ENCODE measurements around the gene ATP1A4.

Gene ATP1A4

GRCh38 chr1:160178731-160179130, 27.3 kb downstream of the ATP1A4 start:
- DNase-seq, result no peak

- no peak for DNase-seq
Measured at GRCh38 chr1:160179336-160179735, 27.9 kb downstream of the ATP1A4 start.

GRCh38 chr1:160186246-160186645, 34.8 kb downstream of the ATP1A4 start:
- peak; percentile 7 for DNase-seq

GRCh38 chr1:160186729-160187128, 35.3 kb downstream of the ATP1A4 start:
- DNase-seq, result peak; percentile 15

- peak; percentile 4 for DNase-seq
Measured at GRCh38 chr1:160187407-160187806, 36.0 kb downstream of the ATP1A4 start.

GRCh38 chr1:160188341-160188740, 36.9 kb downstream of the ATP1A4 start:
- DNase-seq, result peak; percentile 8

- DNase-seq, result peak; percentile 74
Measured at GRCh38 chr1:160189649-160190625, 38.5 kb downstream of the ATP1A4 start, which contains the start of gene CASQ1. TSS of gene CASQ1 (plus strand) at chr1:160190575. CDS start at chr1:160190752, 177 bp downstream.

- DNase-seq, result no peak
Measured at GRCh38 chr1:160191756-160192155, 40.4 kb downstream of the ATP1A4 start.

GRCh38 chr1:160192234-160192633, 40.8 kb downstream of the ATP1A4 start:
- DNase-seq, result no peak

GRCh38 chr1:160193091-160193819, 41.9 kb downstream of the ATP1A4 start:
- DNase-seq, result peak; percentile 90

GRCh38 chr1:160193832-160194736, 42.7 kb downstream of the ATP1A4 start:
- DNase-seq, result no peak

GRCh38 chr1:160194737-160195059, 43.3 kb downstream of the ATP1A4 start:
- DNase-seq, result no peak

- no peak for DNase-seq
Measured at GRCh38 chr1:160196143-160196542, 44.7 kb downstream of the ATP1A4 start.

GRCh38 chr1:160197231-160197630, 45.8 kb downstream of the ATP1A4 start:
- DNase-seq, result peak; percentile 21

- peak; percentile 2 for DNase-seq
Measured at GRCh38 chr1:160200786-160201185, 49.4 kb downstream of the ATP1A4 start.

- DNase-seq, result no peak
Measured at GRCh38 chr1:160204526-160205241, 53.3 kb downstream of the ATP1A4 start.

- DNase-seq, result peak; percentile 90
Measured at GRCh38 chr1:160205242-160206035, 54.0 kb downstream of the ATP1A4 start, which contains the start of gene PEA15. TSS of gene PEA15 (plus strand) at chr1:160205384. CDS start at chr1:160211545, 6,161 bp downstream.

- peak; percentile 64 for DNase-seq
Measured at GRCh38 chr1:160206036-160206389, 54.6 kb downstream of the ATP1A4 start.

GRCh38 chr1:160206421-160207117, 55.2 kb downstream of the ATP1A4 start:
- DNase-seq, result no peak

GRCh38 chr1:160207118-160207650, 55.8 kb downstream of the ATP1A4 start:
- DNase-seq, result no peak

Data from right hindlimb (tissue), 1 donor.